Activated naive CD4-positive, alpha-beta T cell treated with Interleukin-2 at 50 U/mL for 16 hours (primary cell): ENCODE data around the gene TVP23A.
"Not testable (repeated sequence)": the region's sequence is repeated elsewhere in the genome, so short reads cannot be mapped to it uniquely, and the experiment has no call there.

ENCODE experiments used
- DNase-seq: peaks from one replicate; pipeline ENCODE4 v3.0.0-alpha.2; 2020

The TVP23A gene

DNA sequence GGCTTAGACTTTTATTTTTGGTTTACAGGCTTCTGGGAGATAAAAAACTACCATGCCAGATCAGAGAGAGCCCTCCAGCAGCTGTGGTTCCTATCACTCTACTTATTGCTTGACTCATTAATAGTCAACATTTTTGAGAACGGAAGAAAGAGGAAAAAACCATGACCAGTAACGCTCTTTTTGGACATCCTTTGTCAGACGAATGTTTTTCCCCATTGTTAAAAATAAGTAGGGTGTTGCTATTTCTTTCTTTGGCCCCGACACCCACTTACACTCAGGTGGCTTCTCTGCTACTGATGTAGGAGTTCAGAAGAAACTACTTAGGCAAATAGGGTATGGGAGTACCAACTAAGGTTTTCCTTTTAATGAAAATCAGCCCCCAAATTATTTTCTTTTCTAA is 27.5 kb downstream of the TVP23A start:
- no peak for DNase-seq

DNA sequence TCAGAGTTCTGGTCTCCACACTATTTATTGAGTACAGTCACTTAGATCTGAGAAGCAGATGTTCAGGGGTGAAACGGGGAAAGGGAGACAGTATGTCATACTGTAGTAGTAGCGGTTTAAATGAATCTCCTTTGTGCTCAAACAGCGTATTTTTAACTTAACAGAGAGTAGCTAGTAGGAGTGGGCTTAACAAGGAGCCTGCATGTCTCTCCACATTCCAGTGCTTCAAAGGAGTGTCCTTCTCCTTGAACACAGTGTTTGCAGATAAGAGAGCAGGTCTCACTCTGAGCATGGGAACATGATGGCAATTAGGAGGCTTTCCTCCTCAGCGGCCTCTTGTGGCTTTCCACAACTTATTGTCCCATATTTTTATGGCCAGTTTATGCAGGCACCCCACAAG is 30.0 kb downstream of the TVP23A start:
- DNase-seq: not testable (repeated sequence)

DNA sequence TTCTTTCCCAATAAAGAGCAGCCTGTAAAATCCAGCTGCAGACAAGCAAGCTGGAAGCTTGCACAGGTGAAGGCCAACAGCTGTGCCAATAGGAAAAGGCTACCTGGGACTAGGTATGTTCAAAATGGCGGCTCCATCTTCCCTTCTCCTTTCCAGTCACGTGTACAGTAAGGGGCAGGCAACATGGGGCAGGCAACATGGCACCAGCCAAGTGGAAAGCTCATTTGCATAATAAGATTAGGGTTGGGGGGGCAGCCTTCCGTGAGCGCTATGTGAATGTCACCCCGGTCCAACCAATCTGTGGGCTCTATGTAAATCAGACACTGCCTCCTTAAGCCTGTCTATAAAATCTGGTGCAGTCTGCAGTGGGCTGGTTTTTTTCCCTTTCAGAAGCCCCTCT is 31.3 kb downstream of the TVP23A start:
- no peak for DNase-seq

DNA sequence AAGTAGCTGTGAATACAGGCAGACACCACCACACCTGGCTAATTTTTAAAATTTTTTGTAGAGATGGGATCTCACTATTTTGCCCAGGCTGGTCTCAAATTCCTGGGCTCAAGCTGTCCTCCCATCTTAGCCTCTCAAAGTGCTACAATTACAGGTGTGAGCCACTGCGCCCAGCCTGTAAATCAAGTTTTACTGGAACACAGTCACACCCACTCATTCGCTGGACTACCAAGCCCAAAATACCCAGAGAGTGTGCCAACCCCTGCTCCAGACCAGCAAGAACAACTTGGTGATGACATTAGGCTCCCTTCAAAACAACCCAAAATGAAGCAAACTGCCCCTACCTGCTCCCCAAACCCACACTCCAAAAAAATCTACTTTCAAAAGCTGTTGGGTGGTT is 36.0 kb downstream of the TVP23A start:
- DNase-seq: no peak

DNA sequence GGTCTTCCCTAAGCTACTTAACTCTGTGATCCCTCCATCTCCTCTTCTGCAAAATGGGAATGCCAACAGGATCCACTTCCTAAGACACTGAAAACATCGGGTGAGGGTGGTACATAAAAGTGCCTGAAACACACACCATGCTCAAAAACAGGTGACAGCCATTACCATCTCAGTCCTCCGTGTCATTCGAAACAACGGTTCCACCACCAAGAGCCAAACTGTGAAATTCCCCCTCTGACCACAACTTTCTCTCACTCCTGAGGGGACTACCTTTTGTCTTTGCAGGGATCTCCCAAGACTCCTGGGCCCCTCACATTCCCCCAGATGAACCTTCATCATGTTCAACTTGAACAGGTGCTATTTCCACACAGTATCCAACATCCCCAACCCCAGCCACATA is 38.0 kb downstream of the TVP23A start:
- DNase-seq: no peak

DNA sequence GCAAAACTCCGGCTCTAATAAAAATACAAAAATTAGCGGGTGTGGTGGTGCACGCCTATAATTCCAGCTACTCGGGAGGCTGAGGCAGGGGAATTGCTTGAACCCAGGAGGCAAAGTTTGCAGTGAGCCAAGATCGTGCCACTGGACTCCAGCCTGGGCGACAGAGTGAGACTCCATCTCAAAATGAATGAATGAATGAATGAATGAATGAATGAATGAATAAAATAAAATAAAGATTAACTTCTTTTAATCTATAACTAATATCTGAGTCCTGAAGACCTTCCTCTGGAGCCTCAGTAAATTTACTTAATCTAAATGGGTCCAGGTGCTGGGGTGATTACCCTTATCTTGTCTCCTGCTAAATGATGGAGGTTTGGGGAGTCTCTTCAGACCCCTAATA is 38.7 kb downstream of the TVP23A start:
- not testable (repeated sequence) for DNase-seq

DNA sequence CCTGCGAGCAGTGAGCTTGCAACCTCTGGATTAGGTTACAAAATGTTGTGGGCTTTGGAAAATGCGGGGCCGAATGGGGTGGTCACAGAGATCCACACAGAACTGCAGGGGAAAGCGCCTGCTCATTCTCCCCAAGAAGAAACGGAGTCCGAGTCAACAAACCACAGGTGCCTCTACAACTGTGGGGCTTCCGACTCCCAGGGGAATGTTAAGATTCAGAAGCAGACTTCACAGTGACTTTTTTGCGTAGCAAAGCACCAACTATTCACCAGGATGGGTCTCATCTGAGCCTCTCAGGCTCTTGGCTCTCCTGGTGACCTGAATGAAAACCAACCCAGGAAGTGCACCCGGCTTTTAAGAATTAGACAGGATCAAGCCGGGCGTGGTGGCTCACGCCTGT is 41.2 kb downstream of the TVP23A start:
- DNase-seq: no peak

DNA sequence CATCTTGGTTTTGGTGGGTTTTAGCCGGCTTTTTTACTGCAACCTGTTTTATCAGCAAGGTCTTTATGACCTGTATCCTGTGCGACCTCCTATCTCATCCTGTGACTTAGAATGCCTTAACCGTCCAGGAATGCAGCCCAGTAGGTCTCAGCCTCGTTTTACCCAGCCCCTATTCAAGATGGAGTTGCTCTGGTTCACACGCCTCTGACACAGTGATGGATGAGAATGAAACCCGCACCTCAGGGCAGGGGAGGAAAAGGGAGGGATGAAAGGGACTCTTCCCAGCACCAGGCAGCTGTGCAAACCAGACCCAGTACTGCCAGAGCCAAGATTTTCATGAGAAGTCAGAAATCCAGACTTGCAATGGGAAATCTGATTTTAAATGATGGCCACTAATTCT is 41.7 kb downstream of the TVP23A start:
- not testable (repeated sequence) for DNase-seq

DNA sequence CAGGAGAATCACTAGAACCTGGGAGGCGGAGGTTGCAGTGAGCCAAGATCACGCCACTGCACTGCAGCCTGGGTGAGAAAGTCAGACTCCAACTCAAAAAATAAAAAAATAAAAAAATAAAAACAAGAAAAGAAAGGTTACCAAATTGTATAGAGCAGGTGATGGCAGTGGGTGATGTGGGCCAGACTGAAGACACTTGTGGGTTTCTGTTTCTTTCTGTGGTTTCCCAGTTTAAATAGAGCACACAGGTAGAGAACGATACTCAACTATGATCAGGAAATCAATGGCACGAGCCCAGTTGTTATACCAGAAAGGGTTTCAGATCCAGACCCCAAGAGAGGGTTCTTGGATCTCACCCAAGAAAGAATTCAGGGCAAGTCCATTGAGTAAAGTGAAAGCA is 42.3 kb downstream of the TVP23A start:
- DNase-seq: no peak

DNA sequence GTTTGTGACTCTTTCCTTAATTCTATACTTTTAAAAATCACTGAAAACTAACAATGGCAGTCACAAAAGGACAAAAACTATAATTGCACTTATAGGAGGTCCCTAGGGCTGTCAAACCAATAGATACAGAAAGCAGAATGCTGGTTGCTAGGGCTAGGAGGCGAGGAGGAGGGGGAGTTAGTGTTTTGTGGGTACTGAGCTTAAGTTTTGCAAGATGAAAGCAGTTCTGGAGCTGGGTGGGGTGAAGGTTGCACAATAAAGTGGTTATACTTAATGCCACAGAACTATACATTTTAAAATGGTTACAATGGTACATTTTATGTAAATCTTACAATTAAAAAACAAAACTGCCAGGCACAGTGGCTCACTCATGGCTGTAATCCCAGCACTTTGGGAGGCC is 47.7 kb downstream of the TVP23A start:
- no peak for DNase-seq

DNA sequence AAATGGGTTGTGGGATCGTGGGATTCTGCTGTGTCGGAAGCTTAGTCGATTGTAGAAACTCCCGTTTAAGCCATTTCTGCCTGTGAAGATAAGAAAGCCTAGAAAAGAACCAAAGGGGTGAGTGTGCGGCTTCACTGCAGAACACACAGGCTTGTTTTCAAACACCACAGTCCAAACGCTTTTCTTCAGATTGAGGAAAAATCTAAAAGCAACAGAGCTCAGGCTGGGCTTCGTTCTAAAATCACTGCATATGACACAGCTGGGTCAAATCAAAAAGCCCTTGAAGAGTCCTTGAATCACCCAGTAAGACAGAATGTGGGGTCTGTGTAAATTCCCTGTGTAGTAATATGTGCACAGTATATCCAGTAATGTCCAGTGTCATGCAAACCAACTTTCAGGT is 49.2 kb downstream of the TVP23A start:
- DNase-seq: no peak

DNA sequence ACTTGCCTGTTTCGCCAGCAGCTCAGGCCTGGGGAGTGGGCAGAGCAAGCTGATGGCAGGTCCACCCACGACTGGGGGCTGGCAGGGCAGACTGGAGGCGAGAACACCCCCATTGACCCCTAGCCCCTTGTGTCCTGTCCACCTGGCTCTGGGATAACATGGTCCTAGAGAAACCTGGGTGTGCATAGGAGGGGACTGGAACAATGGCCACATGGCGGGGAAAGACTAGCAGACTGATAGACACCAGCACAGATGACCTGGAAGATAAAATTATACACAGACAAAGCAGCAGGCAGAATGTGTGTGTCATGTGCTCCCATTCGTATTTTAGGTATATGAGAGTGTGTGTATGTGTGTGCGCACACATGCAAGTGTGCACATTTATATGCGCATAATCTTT is 51.5 kb downstream of the TVP23A start:
- no peak for DNase-seq

DNA sequence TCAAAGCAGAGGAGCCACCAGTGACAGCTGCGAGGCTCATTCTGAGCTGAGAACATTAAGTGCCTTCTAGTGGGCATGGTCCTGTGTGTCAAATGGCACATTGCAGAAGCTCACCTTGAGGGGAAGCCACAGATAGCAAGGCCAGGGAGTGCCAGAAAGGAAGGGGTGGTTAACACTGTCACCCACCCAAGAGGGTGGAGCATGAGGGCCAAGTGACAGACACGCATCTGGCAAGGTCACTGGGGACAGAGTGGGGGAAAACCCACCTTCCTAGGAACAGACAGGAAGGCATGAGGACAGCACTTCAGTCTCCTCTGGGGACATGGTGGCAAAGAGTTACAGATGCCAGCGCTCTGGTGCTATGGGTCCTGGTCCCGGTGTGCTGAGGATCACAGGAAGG is 52.8 kb downstream of the TVP23A start:
- no peak for DNase-seq

DNA sequence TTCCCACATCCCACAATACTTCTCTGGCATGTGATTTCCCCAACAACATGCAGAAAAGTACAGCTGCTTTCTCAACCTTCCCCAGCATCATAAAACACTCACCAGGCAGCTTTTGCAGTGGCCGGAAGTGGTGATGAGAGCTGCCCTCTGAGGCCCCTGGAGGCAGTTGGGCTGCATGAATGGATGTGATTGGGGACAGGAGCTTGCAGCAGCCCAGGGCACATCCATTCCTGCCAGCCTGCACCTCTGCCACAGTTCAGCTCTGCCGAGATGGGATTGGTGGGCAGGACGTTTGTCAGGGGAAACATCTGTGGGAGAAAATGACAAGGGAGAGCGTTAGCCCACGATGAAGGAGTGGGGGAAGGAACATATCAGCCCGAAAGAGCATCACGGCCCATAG is 55.1 kb downstream of the TVP23A start:
- DNase-seq: no peak

DNA sequence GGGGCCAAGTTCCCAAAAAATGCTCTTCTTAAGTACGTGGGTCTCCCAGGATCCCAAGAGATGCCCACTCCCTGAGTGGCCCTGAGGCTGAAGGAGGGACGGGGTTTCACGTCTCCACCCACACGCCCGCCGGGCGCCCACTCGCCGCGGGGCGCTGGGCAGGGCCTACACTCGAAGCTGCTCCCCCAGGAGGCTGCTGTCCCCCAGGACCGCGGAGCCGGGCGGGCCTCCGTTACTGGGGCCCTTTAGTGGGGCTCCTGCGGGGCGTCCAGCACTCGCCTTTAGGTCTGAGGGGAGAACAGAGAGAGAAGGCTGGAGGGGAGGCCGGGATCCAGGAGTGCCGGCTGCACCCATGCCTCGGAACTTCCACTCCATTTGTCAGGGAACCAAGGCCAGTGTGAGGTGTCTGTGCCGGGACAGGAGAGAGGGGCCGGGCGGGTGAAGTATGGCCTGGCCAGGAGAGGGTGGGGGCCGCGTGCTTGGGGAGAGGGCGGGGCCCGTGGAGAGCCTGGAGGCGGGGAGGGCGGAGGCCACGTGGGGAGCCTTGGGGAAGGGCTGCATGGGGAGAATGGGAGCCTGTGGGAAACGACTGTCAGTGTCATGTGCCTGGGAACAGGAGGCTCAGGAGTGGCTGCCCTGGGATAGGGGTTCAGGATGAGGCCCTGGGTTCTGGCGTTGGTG is 56.1 kb downstream of the TVP23A start:
- no peak for DNase-seq

DNA sequence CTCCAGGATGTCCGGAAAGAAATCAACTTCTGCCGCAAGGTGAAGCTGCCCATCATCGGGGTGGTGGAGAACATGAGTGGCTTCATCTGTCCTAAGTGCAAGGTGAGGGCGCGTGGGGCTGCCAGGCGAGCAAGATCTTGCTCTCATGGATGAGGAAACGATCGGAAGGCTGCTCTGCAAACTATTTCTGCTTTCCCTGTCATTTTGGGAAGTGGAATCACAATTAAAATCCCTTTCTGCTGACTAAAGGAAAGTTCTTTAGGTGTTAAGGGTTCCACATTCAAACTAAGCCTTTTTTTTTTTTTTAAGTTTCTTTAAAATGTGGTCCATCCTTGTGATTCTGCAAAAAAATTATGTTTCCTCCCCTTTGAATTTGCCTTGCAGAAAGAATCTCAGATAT is 57.2 kb downstream of the TVP23A start:
- DNase-seq: no peak

DNA sequence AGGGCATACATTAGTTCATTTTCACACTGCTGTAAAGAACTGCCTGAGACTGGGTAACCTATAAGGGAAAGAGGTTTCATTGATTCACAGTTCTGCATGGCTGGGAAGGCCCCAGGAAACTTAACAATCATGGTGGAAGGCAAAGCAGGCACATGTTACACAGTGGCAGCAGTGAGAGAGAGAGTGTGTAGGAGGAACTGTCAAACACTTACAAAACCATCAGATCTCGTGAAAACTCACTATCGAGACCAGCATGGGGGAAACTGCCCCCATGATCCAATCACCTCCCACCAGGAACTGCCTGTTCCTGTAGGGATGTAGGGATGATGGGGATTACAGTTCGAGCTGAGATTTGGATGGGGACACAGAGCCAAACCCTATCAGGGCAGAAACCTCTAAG is 57.7 kb downstream of the TVP23A start:
- no peak for DNase-seq

DNA sequence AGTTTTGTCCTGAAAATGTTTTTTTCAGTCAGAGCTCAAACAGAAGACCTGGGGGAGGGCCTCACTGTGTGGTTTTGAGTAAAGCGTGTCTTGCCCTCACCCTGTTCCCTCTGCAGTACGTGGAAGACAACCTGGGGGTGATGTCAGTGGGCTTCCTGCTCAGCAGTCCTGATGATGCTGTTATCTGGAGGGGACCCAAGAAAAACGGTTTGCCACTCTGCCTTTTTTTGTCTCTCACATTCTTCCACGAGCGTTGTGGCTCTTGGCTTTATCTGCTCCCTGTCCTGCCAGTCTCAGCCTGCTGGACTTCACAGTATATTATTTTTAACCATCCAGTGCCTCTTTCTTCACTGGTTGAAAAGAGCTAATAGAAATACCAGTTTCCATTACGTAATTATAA is 62.0 kb downstream of the TVP23A start:
- DNase-seq: no peak

DNA sequence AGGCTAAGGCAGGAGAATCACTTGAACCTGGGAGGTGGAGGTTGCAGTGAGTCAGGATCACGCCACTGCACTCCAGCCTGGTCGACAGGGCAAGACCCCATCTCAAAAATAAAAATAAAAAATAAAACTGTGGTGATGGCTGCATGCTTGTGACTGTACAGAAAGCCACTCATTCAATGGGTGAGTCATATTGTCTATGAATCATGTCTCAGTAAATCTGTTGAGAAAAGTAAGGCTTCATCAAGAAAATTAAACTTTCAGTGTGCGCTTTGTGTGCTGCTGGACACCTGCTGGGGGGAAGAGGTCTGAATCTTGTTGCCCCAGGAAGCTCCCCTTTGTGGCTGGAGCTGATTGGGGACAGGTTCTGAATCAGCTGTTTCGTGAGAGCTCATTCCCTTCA is 63.7 kb downstream of the TVP23A start:
- DNase-seq: no peak

DNA sequence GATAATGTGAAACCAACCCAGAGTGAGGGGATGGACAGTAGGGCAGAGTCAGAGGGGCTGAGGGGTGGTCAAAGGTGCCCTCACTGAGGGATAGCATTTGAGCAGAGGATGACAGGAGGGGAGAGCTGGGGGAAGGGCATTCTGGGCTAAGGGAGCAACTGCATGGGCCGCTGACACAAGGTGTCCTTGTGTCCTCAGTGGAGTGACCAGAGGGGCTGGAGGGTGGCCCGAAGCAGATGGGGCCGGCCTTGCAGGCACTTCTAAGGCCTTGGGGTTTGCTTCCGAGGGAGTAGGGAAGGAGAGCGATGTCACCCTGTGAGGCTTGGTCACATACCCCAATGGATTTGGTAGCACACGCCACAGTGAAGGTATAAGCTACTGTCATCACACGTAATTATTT is 64.9 kb downstream of the TVP23A start:
- DNase-seq: no peak

DNA sequence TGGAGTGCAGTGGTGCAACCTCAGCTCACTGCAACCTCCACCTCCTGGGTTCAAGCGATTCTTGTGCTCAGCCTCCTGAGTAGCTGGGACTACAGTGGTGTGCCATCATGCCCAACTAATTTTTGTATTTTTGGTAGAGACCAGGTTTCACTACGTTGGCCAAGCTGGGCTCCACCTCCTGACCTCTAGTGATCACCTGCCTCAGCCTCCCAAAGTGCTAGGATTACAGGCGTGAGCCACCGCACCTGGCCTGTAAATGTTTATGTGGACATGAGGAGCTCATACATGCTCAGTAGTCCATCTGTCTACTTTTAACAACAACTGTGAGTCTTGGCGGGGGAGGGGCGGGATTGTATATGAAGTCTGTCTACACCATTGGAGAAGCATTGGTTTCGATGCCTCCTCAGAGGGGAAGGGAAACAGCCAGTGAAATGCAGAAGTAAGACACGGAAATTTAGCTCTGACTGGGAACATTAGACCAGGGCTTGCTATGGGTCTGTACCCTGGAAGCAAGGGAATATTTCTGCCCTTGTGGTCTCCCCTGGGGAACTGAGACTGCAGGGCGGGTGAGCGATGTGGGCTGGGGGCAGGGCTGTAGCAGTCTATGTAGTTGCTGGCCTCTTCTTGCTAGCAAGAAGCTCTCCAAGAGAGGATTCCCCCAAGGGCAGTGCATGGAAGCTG is 65.6 kb downstream of the TVP23A start:
- DNase-seq: no peak

DNA sequence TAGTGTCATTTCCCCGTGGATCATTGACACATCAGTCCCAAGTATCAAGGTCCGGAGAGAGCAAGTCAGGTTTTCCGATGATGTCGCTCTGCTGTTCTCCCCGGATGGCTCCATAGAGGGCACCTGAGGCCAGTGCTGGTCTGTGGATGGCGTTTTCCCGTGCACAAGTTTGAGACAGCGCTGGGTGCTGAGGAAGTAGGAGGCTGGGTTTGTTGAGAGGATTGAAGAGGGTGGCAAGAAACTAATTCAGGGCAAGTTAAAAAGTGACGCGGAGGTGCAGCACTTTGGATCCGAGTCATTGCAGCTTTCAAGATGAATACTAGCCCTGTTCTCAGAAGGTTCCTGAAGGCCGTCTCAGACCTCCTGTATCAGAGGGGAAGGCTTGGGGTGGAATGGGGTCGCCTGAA is 67.3 kb downstream of the TVP23A start:
- no peak for DNase-seq

DNA sequence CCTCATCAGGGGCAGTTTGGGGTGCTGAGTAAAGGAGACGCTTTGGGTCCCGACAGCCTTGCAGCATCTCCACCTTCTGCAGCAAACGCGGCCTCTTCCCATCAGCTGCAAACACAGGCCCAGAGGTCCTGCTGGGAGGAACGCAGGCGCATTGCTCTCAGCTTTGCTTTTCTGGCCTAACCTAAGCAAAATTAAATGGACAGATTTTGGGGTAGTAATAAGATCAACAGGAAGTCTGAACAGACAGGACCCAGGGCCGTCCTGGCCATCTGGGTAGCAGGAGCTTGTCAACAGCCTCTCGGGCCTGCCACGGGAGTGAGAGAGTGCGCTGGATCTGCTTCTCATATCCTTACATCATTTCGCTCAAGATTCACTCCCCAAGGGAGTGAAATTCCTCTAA is 67.8 kb downstream of the TVP23A start:
- no peak for DNase-seq

DNA sequence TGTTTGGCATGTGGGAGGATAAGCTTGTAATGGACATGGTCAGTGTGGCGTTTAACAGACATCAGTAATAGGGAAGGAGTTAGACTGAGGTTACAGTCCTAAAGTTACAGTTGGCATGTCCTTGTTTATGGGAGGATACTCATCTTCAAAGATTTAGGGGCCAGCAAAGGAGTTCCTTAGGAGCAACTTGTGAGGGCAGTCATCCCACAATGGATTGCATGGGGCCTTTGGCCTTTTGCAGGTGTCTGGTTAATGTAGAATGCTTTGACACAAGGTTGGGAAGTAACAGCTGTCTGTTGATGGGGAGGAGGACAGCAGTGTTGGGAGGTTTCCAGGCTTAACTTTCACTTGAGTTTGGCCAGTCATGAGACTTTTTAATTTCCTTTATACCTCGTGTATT is 72.8 kb downstream of the TVP23A start:
- no peak for DNase-seq

DNA sequence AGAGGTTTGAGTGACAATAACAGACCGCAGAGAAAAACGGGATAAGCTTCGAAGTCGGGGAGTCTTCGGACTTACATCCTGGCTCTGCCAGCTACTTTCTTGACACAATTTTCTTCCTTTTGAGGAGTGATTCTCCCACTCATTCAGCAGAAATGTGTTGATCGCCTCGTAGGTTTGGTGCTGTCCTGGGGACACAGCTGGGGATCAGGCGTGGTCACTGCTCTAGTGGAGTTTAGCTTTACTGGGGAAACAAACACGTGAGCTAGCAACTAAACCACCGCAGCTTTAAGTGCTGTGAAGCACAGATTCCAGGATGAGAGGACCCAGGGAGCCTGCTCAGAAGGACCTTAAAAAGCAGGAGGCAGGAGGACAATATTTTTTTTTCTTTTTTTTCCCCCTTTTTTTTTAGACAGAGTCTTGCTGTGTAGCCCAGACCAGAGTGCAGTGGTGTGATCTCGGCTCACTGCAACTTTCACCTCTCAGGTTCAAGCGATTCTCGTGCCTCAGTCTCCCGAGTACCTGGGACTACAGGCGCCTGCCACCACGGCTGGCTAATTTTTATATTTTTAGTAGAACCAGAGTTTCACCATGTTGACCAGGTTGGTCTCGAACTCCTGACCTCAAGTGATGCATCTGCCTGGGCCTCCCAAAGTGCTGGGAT is 74.1 kb downstream of the TVP23A start:
- no peak for DNase-seq
